Type B pancreatic cell (in vitro differentiated cells): Measurements from ENCODE around the gene LRBA. TPM values are rescaled to one million over a fixed set of nuclear protein-coding genes. Genes with fewer than 3 reads are reported as not detected.
"Not testable (repeated sequence)": the region's sequence is repeated elsewhere in the genome, so short reads cannot be mapped to it uniquely, and the experiment has no call there.

Experiments used
- DNase-seq: peaks from one replicate; pipeline ENCODE4 v3.0.0; 2021; ENCODE audit warnings: mixed read lengths; ENCODE audit not compliant: unreplicated experiment; ENCODE audit errors: extremely low spot score
- H3K27ac Mint-ChIP-seq: 2 replicates; pipeline ENCODE4 v1.8.0; 2021; ENCODE audit warnings: mild to moderate bottlenecking, mixed read lengths
- H3K27me3 Mint-ChIP-seq: 2 replicates; pipeline ENCODE4 v1.8.0; 2021; ENCODE audit warnings: mixed read lengths
- H3K36me3 Mint-ChIP-seq: 2 replicates; pipeline ENCODE4 v1.8.0; 2021; ENCODE audit warnings: mixed read lengths
- H3K4me1 Mint-ChIP-seq: one replicate; pipeline ENCODE4 v1.8.0; 2021; ENCODE audit warnings: mixed read lengths; ENCODE audit not compliant: unreplicated experiment
- H3K4me3 Mint-ChIP-seq: 2 replicates; pipeline ENCODE4 v1.8.0; 2021; ENCODE audit warnings: mild to moderate bottlenecking, mixed read lengths
- H3K9me3 Mint-ChIP-seq: 2 replicates; pipeline ENCODE4 v1.8.0; 2021; ENCODE audit warnings: mixed read lengths
- CTCF ChIP-seq: fragments of 200-600 bp; sonication (generic); conservative IDR thresholded peaks from 2 replicates; pipeline ENCODE4 v1.5.0; 2021; ENCODE audit warnings: antibody characterized with exemption, mild to moderate bottlenecking
- total RNA-seq: library from RNA; stranded (reverse); gene quantifications from 2 replicates; pipeline ENCODE4 v1.2.1, GENCODE V29; 2021; ENCODE audit warnings: low replicate concordance

Gene LRBA
- total RNA-seq, 1 donor from 2014 or later = 64.5 TPM

GRCh38 chr4:150518559-150518958, 496.5 kb downstream of the LRBA start:
- DNase-seq = no peak
- Mint-ChIP-seq H3K4me1 (no peaks in the 10 kb centered on the region), H3K27ac (no peak overlapping the region), H3K36me3 (peaks cover 6% of the 10 kb centered on the region), H3K4me3 (no peak overlapping the region), H3K9me3 (no peaks in the 10 kb centered on the region), H3K27me3 (no peaks in the 10 kb centered on the region)
- no peak for TF ChIP-seq CTCF

- no peaks in the 10 kb centered on the region for H3K4me1 Mint-ChIP-seq
- no peak for DNase-seq
- H3K9me3 Mint-ChIP-seq = no peaks in the 10 kb centered on the region
- H3K36me3 Mint-ChIP-seq = peaks cover 6% of the 10 kb centered on the region
- no peak for TF ChIP-seq CTCF
- no peak overlapping the region for H3K4me3 Mint-ChIP-seq
- no peak overlapping the region for H3K27ac Mint-ChIP-seq
- H3K27me3 Mint-ChIP-seq = no peaks in the 10 kb centered on the region
Observed at GRCh38 chr4:150515135-150515534, 499.9 kb downstream of the LRBA start.

GRCh38 chr4:150514709-150515108, 500.4 kb downstream of the LRBA start:
- Mint-ChIP-seq H3K9me3 (no peaks in the 10 kb centered on the region), H3K27me3 (no peaks in the 10 kb centered on the region), H3K36me3 (peaks cover 6% of the 10 kb centered on the region), H3K27ac (no peak overlapping the region), H3K4me1 (no peaks in the 10 kb centered on the region), H3K4me3 (no peak overlapping the region)
- DNase-seq = no peak
- no peak for TF ChIP-seq CTCF

GRCh38 chr4:150510176-150510865, 504.8 kb downstream of the LRBA start:
- H3K27me3 Mint-ChIP-seq = no peaks in the 10 kb centered on the region
- peaks cover 6% of the 10 kb centered on the region for H3K36me3 Mint-ChIP-seq
- no peak overlapping the region for H3K27ac Mint-ChIP-seq
- H3K4me1 Mint-ChIP-seq = no peaks in the 10 kb centered on the region
- no peak for TF ChIP-seq CTCF
- DNase-seq = no peak
- no peak overlapping the region for H3K4me3 Mint-ChIP-seq
- H3K9me3 Mint-ChIP-seq = no peaks in the 10 kb centered on the region

- H3K4me1 Mint-ChIP-seq, H3K36me3 Mint-ChIP-seq, DNase-seq, H3K27me3 Mint-ChIP-seq, H3K4me3 Mint-ChIP-seq, H3K9me3 Mint-ChIP-seq, H3K27ac Mint-ChIP-seq: not testable (repeated sequence)
Observed at GRCh38 chr4:150507656-150508055, 507.4 kb downstream of the LRBA start.

- Mint-ChIP-seq H3K27me3 (no peaks in the 10 kb centered on the region), H3K9me3 (no peaks in the 10 kb centered on the region), H3K36me3 (peaks cover 8% of the 10 kb centered on the region), H3K27ac (no peak overlapping the region), H3K4me3 (no peak overlapping the region), H3K4me1 (no peaks in the 10 kb centered on the region)
- TF ChIP-seq CTCF = no peak
- no peak for DNase-seq
Observed at GRCh38 chr4:150501983-150502382, 513.1 kb downstream of the LRBA start.
